Ovary (tissue), 9 donors: Measurements from ENCODE around the gene MCRS1. TPM values are rescaled to one million over a fixed set of nuclear protein-coding genes. Genes with fewer than 3 reads are reported as not detected.

Experiments
- DNase-seq, 5 donors: peaks; one replicate each; pipeline ENCODE4 v3.0.0-alpha.2; 2019 to 2020
- H3K27ac ChIP-seq, 2 donors: fragments of 200-600 bp; one replicate each; pipeline versions ENCODE4 v1.5.1 to v1.8.0; 2019 to 2022
- H3K27me3 ChIP-seq: fragments of 200-600 bp; one replicate; pipeline ENCODE4 v1.8.0; 2022
- H3K36me3 ChIP-seq: fragments of 200-600 bp; sonication (generic); one replicate; pipeline ENCODE4 v1.5.1; 2019
- H3K4me1 ChIP-seq: one replicate; pipeline ENCODE4 v1.8.1; 2013; ENCODE audit warnings: mild to moderate bottlenecking, moderate library complexity; ENCODE audit not compliant: insufficient read depth
- H3K4me3 ChIP-seq: fragments of 200-600 bp; sonication (generic); one replicate; pipeline ENCODE4 v1.5.1; 2017
- H3K9me3 ChIP-seq, 2 donors: fragments of 200-600 bp in 1 of 2; sonication (generic) in 1 of 2; one replicate each; pipeline versions ENCODE4 v1.5.1 to v1.8.1; 2013 to 2019; ENCODE audit warnings: mild to moderate bottlenecking in 1 of 2, moderate library complexity in 1 of 2
- CTCF ChIP-seq, 3 donors: fragments of 450-650 bp in 2 of 3; fragments of 200-600 bp in 1 of 3; IDR thresholded peaks; one replicate each; pipeline versions ENCODE4 v1.5.1 to v1.8.0; 2016 to 2022; ENCODE audit warnings: antibody characterized with exemption in 3 of 3, mild to moderate bottlenecking in 1 of 3
- EP300 ChIP-seq: sonication (generic); formaldehyde crosslinking; IDR thresholded peaks from one replicate; pipeline ENCODE4 v1.6.1; 2017; ENCODE audit warnings: antibody characterized with exemption
- POLR2A ChIP-seq: fragments of 450-650 bp; IDR thresholded peaks from one replicate; pipeline ENCODE4 v1.6.1; 2017; ENCODE audit warnings: antibody characterized with exemption, mild to moderate bottlenecking, moderate library complexity
- WGBS, 3 donors: extraction: QIAGEN DNeasy Blood & Tissue Kit in 1 of 3; methylation state at CpG; one replicate each; pipeline versions ENCODE4 v1.1.5 to v1.1.7; 2013 to 2017; 5-methylcytosine and 5-hydroxymethylcytosine counted together
- intact Hi-C, 4 donors: fragments of 100-400 bp; cut with DNase I; formaldehyde crosslinking; loops; one replicate each; pipeline versions ENCODE4 v1.11.0 to v1.15.1; 2022 to 2023
- polyA plus RNA-seq, 2 donors: library from polyadenylated mRNA; stranded (reverse); fragments of 200-250 nt in 1 of 2; fragments of 350-450 nt in 1 of 2; fragmentation: Illumina TruSeq in 1 of 2; extraction: RNeasy Lipid Tissue Mini Kit (QIAGEN cat#74804) in 1 of 2; gene quantifications; one replicate each; pipeline ENCODE4 v1.2.3, GENCODE V29; 2013 to 2014
- total RNA-seq, 7 donors: library from RNA; depleted of rRNA in 2 of 7; stranded (reverse); fragments of >200 nt in 2 of 7; fragmentation: NEBNext Ultra II Directional in 3 of 7; extraction: Animal tissue kit (Norgen Biotek cat#: 25700) in 3 of 7; gene quantifications; one replicate each; pipeline versions ENCODE4 v1.1.0 to v1.2.4, GENCODE V29; 2016 to 2023
- donor health status: DM: no; HTN: no; CAD: no; lungs with moderate emphysema.
- donor health status: DM: no; HTN: no; CAD: no.
- donor health status: Bipolar disorder and iron deficiency.
- donor health status: DM: yes; HTN: yes; CAD: no.
- donor health status: DM: no; HTN: no; CAD: no.
- donor health status: DM: yes; HTN: yes; CAD: no.

Gene MCRS1
- total and polyA plus RNA-seq, 9 donors: 14.7 to 56.2 (median 39.5) TPM

- no peaks in the 10 kb centered on the region for H3K36me3 ChIP-seq
- WGBS, 3 donors: 87 to 93% (median 90%) methylated on average over 14 of the region's 14 CpGs
Observed at GRCh38 chr12:49563951-49564685, 3.8 kb downstream of the MCRS1 start.

GRCh38 chr12:49562831-49563230 is 5.1 kb downstream of the MCRS1 start:
- no peak overlapping the region for H3K4me3 ChIP-seq
- no peaks in the 10 kb centered on the region for H3K9me3 ChIP-seq
- no peak for DNase-seq
- no peaks in the 10 kb centered on the region for H3K27me3 ChIP-seq
- H3K36me3 ChIP-seq: no peaks in the 10 kb centered on the region
- intact Hi-C loops: no loop called here
- no peak overlapping the region for H3K27ac ChIP-seq
- no peak for TF ChIP-seq EP300
- TF ChIP-seq POLR2A: no peak
- no peak for TF ChIP-seq CTCF (IDR thresholded peaks at IDR 0.05)
- 88 to 93% (median 90%) methylated on average over 6 of the region's 6 CpGs for WGBS, 3 donors
- peaks cover 7% of the 10 kb centered on the region for H3K4me1 ChIP-seq

More at GRCh38 chr12:49563951-49564685, 3.8 kb downstream of the MCRS1 start:
- Histone ChIP-seq H3K27ac (no peak overlapping the region), H3K4me1 (peaks cover 8% of the 10 kb centered on the region), H3K4me3 (no peak overlapping the region), H3K27me3 (no peaks in the 10 kb centered on the region), H3K9me3 (no peaks in the 10 kb centered on the region)
- TF ChIP-seq CTCF (IDR thresholded peaks at IDR 0.05) (no peak), POLR2A (no peak), EP300 (no peak)
- intact Hi-C loops: no loop called here
- no peak for DNase-seq

- TF ChIP-seq EP300 (no peak), POLR2A (no peak), CTCF (IDR thresholded peaks at IDR 0.05) (no peak)
- H3K27me3 ChIP-seq: no peaks in the 10 kb centered on the region
- no peaks in the 10 kb centered on the region for H3K9me3 ChIP-seq
- no peaks in the 10 kb centered on the region for H3K36me3 ChIP-seq
- no peak overlapping the region for H3K4me3 ChIP-seq
- WGBS, 3 donors: 82 to 86% (median 84%) methylated on average over 6 of the region's 6 CpGs
- intact Hi-C loops: no loop called here
- DNase-seq: no peak
- H3K4me1 ChIP-seq: peaks cover 4% of the 10 kb centered on the region
- no peak overlapping the region for H3K27ac ChIP-seq
Observed at GRCh38 chr12:49562233-49562632, 5.7 kb downstream of the MCRS1 start.

GRCh38 chr12:49560695-49561094 is 7.2 kb downstream of the MCRS1 start:
- no peak overlapping the region for H3K4me3 ChIP-seq
- no peaks in the 10 kb centered on the region for H3K27me3 ChIP-seq
- no peaks in the 10 kb centered on the region for H3K9me3 ChIP-seq
- no peak overlapping the region for H3K27ac ChIP-seq
- no peak for TF ChIP-seq EP300
- no peak for TF ChIP-seq POLR2A
- TF ChIP-seq CTCF (IDR thresholded peaks at IDR 0.05): no peak
- H3K36me3 ChIP-seq: no peaks in the 10 kb centered on the region
- 89 to 91% (median 90%) methylated on average over 7 of the region's 7 CpGs for WGBS, 3 donors
- intact Hi-C loops: no loop called here
- no peak for DNase-seq
- no peaks in the 10 kb centered on the region for H3K4me1 ChIP-seq
